Small intestine (tissue), 7 donors: Measurements from ENCODE around the gene DDO. TPM values are rescaled to one million over a fixed set of nuclear protein-coding genes. Genes with fewer than 3 reads are reported as not detected.
A peak's percentile ranks its signal among the peaks of the same experiment; 100 is the strongest.

Source experiments
- DNase-seq, 2 donors: peaks; one replicate each; pipeline versions ENCODE4 v3.0.0 to v3.0.0-alpha.2; 2013
- FAIRE-seq: peaks from 2 replicates; lab custom pipeline; 2012; peaks lifted over from hg19 to GRCh38; lab: Jason Lieb, UNC
- H3K27ac ChIP-seq, 3 donors: one replicate each; pipeline ENCODE4 v1.5.1; 2013; ENCODE audit warnings: low read length in 2 of 3, mild to moderate bottlenecking in 2 of 3, control low read depth in 1 of 3, inconsistent platforms in 1 of 3, low read depth in 1 of 3, moderate library complexity in 1 of 3
- H3K27me3 ChIP-seq, 3 donors: one replicate each; pipeline ENCODE4 v1.6.1; 2013; ENCODE audit warnings: low read length in 3 of 3, inconsistent platforms in 1 of 3; ENCODE audit not compliant: control insufficient read depth in 3 of 3, insufficient read depth in 3 of 3
- H3K36me3 ChIP-seq, 3 donors: one replicate each; pipeline ENCODE4 v1.6.1; 2013; ENCODE audit warnings: low read length in 3 of 3, inconsistent platforms in 1 of 3, low read depth in 1 of 3, mild to moderate bottlenecking in 1 of 3, moderate library complexity in 1 of 3; ENCODE audit not compliant: control insufficient read depth in 3 of 3, insufficient read depth in 2 of 3
- H3K4me1 ChIP-seq, 3 donors: one replicate each; pipeline ENCODE4 v1.6.1; 2013; ENCODE audit warnings: low read length in 2 of 3, inconsistent platforms in 1 of 3, low read depth in 1 of 3, mild to moderate bottlenecking in 1 of 3, moderate library complexity in 1 of 3; ENCODE audit not compliant: control insufficient read depth in 3 of 3, insufficient read depth in 2 of 3
- H3K4me3 ChIP-seq, 3 donors: one replicate each; pipeline ENCODE4 v1.5.1; 2013; ENCODE audit warnings: low read length in 3 of 3, control low read depth in 1 of 3, inconsistent platforms in 1 of 3, low read depth in 1 of 3, mild to moderate bottlenecking in 1 of 3, moderate library complexity in 1 of 3
- H3K9me3 ChIP-seq, 2 donors: one replicate each; pipeline ENCODE4 v1.6.1; 2013; ENCODE audit warnings: low read depth in 1 of 2, low read length in 1 of 2; ENCODE audit not compliant: control insufficient read depth in 2 of 2, insufficient read depth in 1 of 2
- WGBS, 3 donors: extraction: QIAGEN DNeasy Blood & Tissue Kit; methylation state at CpG; one replicate each; pipeline ENCODE4 v1.1.7; 2013; 5-methylcytosine and 5-hydroxymethylcytosine counted together
- polyA plus RNA-seq, 4 donors: library from polyadenylated mRNA; stranded (reverse) in 3 of 4; unstranded in 1 of 4; fragments of 200-250 nt in 3 of 4; fragments of 120-200 nt in 1 of 4; gene quantifications; one replicate each; pipeline versions ENCODE4 v1.2.1 to v1.2.3, GENCODE V29; 2013
- donor health status: healthy with polysubstance abuse.
- donor health status: control.
- donor health status: control.
- donor health status: Bipolar disorder and iron deficiency.
- donor health status: healthy.

DDO gene
- polyA plus RNA-seq, 4 donors, result 4.4 to 8.5 (median 6.8) TPM

DNA sequence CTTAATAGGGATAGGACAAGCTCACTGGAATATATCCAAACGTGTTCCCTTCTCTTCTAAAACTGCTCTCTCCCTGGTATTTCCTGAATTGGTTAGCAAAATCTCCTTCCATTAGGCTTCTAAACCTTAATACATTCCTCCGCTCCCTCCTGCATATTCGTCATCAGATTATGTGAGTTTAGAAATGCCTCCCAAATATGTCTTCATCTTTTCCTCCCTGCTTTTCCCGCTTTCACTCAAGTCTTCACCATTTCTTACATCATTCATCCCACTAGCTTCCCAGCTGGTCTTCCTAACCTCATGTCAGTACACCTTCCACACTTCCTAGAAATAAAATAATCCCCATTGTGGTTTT, 34.1 kb upstream of the DDO start:
- H3K27ac ChIP-seq, result no peak overlapping the region

DNA sequence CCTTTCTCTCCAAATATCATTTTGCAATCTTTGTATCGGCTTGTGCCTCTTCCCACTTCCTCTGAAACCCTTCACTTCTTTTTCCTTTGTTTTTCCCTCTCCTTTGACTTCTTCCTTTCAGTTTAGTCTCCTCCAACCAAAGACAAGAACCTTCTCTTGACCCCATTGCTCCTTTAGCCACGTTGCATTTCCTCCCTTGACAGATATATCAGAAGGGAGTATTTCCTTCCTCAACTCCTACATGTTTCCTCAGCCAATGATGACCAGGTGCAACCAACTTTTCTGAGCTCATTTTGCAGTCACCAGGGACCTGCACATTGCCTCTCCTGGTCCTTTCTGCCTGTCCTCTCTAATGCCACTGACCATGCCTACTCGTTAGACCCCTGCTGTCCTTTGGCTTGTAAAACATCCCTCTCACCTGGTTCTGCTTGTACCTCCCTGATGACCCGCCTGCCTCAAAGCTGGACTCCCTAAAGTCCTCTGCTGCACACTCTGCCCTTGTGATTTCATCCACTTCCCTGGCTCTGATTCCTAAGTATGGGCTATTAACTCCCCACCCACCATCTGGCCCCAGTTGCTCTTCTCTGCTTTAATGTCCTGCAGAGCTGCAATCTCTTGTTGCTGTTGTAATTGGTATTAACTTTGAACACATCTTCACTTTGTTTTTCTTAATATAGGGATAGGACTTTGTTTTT, 33.6 kb upstream of the DDO start:
- no peaks in the 10 kb centered on the region for H3K27me3 ChIP-seq
- DNase-seq (no peak), FAIRE-seq (no peak)
- H3K36me3 ChIP-seq, result no peaks in the 10 kb centered on the region
- no peak overlapping the region for H3K4me3 ChIP-seq
- H3K9me3 ChIP-seq, result no peaks in the 10 kb centered on the region
- H3K27ac ChIP-seq, result no peak overlapping the region
- H3K4me1 ChIP-seq, result no peaks in the 10 kb centered on the region
- 49 to 55% (median 54%) methylated on average over 4 of the region's 4 CpGs for WGBS, 3 donors

More for the DNA sequence above, 34.1 kb upstream of the DDO start:
- H3K27me3 ChIP-seq, result no peaks in the 10 kb centered on the region
- no peak for FAIRE-seq
- H3K36me3 ChIP-seq, result no peaks in the 10 kb centered on the region
- no peaks in the 10 kb centered on the region for H3K9me3 ChIP-seq
- H3K4me1 ChIP-seq, result no peaks in the 10 kb centered on the region
- 79 to 84% (median 82%) methylated on average over 4 of the region's 4 CpGs for WGBS, 3 donors
- no peak for DNase-seq
- no peak overlapping the region for H3K4me3 ChIP-seq

DNA sequence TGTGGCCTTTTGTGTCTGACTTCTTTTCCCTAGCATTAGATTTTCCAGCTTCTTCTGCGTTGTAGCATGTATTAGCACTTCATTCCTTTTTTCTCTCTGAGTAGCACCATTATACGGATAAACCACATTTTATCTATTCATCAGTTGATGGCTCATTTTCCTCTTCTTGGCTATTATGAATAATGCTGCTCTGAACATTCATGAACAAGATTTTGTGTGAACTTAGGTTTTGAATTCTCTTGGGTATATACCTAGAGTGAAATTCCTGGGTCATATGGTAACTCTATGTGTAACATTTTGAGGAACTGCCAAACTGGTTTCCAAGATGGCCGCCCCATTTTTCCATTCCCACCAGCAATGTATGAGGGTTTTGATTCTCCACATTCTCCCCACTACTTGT, 32.4 kb upstream of the DDO start:
- DNase-seq, result no peak
- 90 to 98% (median 91%) methylated on average over 3 of the region's 3 CpGs for WGBS, 3 donors
- Histone ChIP-seq H3K9me3 (no peaks in the 10 kb centered on the region), H3K4me3 (no peak overlapping the region), H3K36me3 (no peaks in the 10 kb centered on the region), H3K27me3 (no peaks in the 10 kb centered on the region), H3K4me1 (no peaks in the 10 kb centered on the region), H3K27ac (no peak overlapping the region)
- no peak for FAIRE-seq

DNA sequence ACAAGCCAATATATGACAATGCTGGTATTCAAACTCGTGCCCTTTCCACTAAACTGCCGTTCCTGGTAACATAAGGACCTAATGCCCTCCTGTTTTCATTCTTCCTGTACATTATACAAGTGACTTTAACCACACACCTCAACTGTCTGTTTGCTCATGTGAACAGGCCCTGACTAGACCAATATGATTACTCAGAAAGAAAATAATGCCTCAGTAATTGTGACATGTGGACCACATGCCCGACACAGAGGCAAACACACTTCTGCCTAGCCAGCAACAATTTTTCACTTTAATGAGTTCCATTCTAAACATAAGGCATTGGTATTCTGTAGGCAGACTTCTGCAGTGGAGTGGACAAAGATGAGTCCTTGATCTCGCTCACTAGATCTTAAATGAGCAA, 31.0 kb upstream of the DDO start:
- Histone ChIP-seq H3K27ac (no peak overlapping the region), H3K36me3 (no peaks in the 10 kb centered on the region), H3K27me3 (no peaks in the 10 kb centered on the region), H3K4me3 (no peak overlapping the region), H3K9me3 (no peaks in the 10 kb centered on the region), H3K4me1 (no peaks in the 10 kb centered on the region)
- 69 to 77% (median 70%) methylated on average over 4 of the region's 4 CpGs for WGBS, 3 donors
- DNase-seq, result no peak
- no peak for FAIRE-seq

DNA sequence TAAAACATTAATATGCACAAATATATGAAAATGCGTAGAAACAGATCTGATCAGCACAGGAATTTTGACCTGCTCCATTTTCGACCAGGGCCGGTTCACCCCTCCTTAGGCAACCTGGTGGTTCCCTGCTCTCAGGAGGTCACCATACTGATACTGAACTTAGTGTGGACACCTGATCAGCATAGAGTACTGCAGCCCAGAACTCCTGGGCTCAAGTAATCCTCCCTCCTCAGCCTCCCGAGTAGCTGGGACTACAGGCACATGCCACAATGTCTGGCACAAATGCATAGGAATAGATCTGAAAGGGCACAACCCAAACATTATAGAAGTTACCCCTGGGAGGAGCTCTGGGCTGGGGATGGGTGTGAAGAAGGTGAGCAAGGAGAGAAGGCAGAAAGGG, 24.7 kb upstream of the DDO start:
- H3K9me3 ChIP-seq, result peaks cover 0 to 4% of the 10 kb centered on the region in 2 donors
- FAIRE-seq, result no peak
- no peaks in the 10 kb centered on the region for H3K27me3 ChIP-seq
- WGBS, 3 donors, result 83 to 93% (median 87%) methylated on average over 4 of the region's 4 CpGs
- H3K27ac ChIP-seq, result no peak overlapping the region
- H3K4me1 ChIP-seq, result no peaks in the 10 kb centered on the region
- H3K4me3 ChIP-seq, result no peak overlapping the region
- no peak for DNase-seq
- H3K36me3 ChIP-seq, result no peaks in the 10 kb centered on the region

DNA sequence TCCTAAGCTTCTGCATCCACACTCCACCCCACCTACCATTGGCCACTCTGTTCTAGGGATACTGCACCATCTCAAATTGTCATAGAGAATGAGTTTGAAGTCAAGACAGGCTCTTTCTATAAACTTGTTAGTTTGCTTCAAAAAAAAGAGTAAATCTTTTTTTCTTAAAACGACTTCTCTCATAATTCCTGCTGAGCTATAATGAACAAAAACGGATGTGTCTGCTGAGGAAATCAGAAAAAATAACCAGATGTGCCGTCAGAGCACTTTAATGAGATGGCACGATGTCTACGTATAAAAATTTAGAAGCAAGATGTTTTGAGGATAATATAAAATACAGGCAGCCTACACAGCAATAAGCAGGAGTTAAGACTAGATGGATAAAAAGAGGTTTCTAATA, 24.0 kb upstream of the DDO start:
- 62 to 68% (median 67%) methylated on average over 5 of the region's 5 CpGs for WGBS, 3 donors
- no peaks in the 10 kb centered on the region for H3K27me3 ChIP-seq
- no peak overlapping the region for H3K27ac ChIP-seq
- no peaks in the 10 kb centered on the region for H3K4me1 ChIP-seq
- H3K4me3 ChIP-seq, result no peak overlapping the region
- H3K9me3 ChIP-seq, result peaks cover 0 to 5% of the 10 kb centered on the region in 2 donors
- DNase-seq, result no peak
- no peaks in the 10 kb centered on the region for H3K36me3 ChIP-seq
- no peak for FAIRE-seq

DNA sequence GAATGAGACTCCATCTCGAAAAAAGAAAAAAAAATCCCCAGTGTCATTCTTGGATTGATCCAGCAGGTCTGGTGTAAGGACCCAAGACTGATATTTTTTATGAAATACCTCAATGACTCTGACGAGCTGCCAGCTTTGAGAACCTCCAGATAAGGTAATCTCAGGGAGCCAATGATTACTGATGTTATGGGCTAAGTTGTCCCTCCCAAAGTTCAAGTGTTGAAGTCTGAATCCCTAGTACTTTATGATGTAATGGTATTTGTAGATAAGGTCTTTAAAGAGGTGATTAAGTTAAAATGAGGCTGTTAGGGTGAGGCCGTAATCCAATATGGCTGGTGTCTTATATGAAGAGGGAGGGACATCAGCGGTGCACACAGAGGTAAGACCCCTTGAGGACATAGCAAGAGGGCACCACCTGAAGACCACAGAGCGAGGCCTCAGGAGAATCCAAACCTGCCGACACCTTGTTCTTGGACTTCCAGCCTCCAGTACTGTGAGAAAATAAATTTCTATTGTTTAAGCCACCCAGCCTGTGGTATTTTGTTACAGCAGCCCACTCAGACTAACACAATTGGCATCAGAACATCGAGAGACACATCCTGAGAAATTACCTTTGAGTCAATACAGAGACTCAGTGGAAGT, 19.7 kb upstream of the DDO start:
- H3K27ac ChIP-seq, result no peak overlapping the region
- FAIRE-seq, result no peak
- no peaks in the 10 kb centered on the region for H3K27me3 ChIP-seq
- peaks cover 0 to 5% of the 10 kb centered on the region in 2 donors for H3K9me3 ChIP-seq
- WGBS, 3 donors, result 55 to 76% (median 59%) methylated on average over 7 of the region's 7 CpGs
- DNase-seq, result peak; percentile 52 to 80
- H3K4me3 ChIP-seq, result no peak overlapping the region
- H3K36me3 ChIP-seq, result no peaks in the 10 kb centered on the region
- peaks cover 0 to 5% (median 0%) of the 10 kb centered on the region in 3 donors for H3K4me1 ChIP-seq

DNA sequence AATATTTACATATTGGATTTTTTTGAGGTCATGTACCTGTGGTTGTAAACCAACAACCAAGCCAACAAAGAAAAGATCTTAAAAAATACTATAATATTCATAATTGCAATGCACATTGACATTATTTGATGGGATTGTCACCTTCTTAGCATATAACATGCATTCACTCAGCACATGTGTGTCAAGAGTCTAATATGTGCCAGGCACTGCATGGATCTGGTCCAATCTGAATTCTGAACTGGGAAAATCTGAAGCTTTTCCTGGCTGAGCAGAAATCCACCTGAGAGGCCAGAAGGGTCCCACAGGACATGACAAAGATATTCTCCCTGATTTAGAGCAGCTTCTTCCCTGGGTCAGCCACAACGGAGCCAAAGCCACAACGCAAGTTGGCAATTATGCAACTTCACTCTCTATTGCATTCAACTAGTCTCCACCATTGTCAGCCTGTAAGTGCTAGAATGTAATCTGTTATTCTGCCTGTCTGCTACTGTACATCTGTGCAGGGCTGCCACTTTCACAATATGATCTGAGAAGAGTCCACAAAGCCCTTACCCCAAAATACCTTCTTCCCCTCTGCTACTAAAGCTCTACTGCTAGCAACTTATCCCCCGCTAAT, 17.0 kb upstream of the DDO start:
- Histone ChIP-seq H3K27me3 (no peaks in the 10 kb centered on the region), H3K27ac (no peak overlapping the region), H3K4me3 (no peak overlapping the region), H3K9me3 (peaks cover 0 to 5% of the 10 kb centered on the region in 2 donors), H3K4me1 (peaks cover 0 to 7% (median 0%) of the 10 kb centered on the region in 3 donors), H3K36me3 (no peaks in the 10 kb centered on the region)
- FAIRE-seq (no peak), DNase-seq (no peak)
- 78 to 94% (median 90%) methylated on average over 3 of the region's 3 CpGs for WGBS, 3 donors
